Coronary artery (tissue), 2 donors: ENCODE results near the gene RHBDF2.

Experiments used
- DNase-seq: peaks from one replicate; pipeline ENCODE4 v3.0.0-alpha.2; 2017; ENCODE audit warnings: low spot score
- H3K27ac ChIP-seq, 2 donors: fragments of 200-600 bp; sonication (generic); one replicate each; pipeline ENCODE4 v1.5.1; 2016 to 2019
- H3K4me3 ChIP-seq: fragments of 200-600 bp; sonication (generic); 2 replicates; pipeline ENCODE4 v1.5.1; 2016; ENCODE audit warnings: mild to moderate bottlenecking, moderate library complexity
- TF ChIP-seq, protein P1 (sequence below): fragments of 200-600 bp; sonication (generic); IDR thresholded peaks from one replicate; pipeline ENCODE4 v1.5.1; 2019; ENCODE audit warnings: antibody characterized with exemption

RHBDF2 gene

DNA sequence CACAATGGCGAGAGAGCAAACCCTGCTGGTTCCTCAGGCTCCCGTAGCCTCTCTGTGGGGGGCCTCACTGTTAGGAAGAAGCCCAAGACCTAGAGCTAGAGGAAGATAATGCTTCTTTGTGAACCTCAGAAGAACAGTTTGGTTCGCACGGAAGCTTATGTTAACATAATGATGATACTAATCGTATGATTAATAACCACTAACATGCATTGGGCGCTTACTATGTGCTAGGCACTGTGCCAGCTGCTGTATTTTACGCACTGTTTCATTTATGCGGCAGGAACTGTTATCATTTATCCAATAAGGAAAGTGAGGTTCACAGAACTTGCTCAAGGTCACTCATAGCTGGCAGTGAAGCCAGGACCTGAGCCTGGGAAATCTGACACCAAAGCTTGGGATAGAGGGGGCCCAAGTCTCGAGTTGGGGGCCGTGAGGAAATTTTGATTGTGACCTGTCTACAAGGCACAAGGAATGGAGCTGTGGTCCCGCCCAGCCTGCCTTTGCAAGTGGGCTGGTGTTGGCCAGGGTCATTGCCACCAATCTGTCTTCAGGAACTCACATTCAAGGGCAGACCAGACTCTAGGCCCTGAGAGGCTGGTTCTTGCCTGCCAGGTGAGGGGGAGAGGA lies 45.4 kb upstream of the RHBDF2 start:
- Histone ChIP-seq H3K4me3 (no peak overlapping the region), H3K27ac (no peak overlapping the region)
- TF ChIP-seq, protein P1, sequence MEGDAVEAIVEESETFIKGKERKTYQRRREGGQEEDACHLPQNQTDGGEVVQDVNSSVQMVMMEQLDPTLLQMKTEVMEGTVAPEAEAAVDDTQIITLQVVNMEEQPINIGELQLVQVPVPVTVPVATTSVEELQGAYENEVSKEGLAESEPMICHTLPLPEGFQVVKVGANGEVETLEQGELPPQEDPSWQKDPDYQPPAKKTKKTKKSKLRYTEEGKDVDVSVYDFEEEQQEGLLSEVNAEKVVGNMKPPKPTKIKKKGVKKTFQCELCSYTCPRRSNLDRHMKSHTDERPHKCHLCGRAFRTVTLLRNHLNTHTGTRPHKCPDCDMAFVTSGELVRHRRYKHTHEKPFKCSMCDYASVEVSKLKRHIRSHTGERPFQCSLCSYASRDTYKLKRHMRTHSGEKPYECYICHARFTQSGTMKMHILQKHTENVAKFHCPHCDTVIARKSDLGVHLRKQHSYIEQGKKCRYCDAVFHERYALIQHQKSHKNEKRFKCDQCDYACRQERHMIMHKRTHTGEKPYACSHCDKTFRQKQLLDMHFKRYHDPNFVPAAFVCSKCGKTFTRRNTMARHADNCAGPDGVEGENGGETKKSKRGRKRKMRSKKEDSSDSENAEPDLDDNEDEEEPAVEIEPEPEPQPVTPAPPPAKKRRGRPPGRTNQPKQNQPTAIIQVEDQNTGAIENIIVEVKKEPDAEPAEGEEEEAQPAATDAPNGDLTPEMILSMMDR, result no peak
- no peak for DNase-seq

DNA sequence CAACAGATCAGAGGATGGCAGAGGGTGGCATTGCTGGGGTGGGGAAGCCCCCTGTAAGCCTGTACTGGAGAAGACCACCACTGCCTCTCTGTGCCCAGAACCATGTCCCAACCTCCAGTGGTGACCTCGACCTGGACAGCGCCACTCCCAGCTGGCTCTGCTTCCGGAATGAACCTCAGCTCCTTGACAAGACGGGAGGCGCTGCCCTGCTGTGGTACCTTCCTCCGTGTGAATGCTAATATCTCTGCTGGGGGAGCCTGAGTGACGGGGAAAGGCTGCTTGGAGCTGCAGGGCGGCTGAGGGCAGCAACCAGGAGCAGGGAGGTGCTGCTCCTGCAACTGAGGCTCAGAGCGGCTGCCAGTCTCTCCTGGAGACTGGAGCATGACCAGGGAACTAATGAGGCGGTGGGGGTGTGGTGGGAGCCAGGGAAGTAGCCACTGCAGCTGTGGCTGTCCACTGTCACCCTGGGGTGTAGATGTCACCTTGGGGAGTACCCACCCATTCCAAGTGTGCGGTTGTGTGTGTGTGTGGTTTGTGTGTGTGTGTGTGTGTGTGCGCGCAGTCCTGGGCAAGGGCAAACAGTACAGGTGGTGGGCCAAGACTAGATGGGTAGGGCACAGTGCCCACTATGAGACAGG lies 44.8 kb upstream of the RHBDF2 start:
- TF ChIP-seq, protein P1, result no peak
- Histone ChIP-seq H3K4me3 (no peak overlapping the region), H3K27ac (no peak overlapping the region)
- no peak for DNase-seq

DNA sequence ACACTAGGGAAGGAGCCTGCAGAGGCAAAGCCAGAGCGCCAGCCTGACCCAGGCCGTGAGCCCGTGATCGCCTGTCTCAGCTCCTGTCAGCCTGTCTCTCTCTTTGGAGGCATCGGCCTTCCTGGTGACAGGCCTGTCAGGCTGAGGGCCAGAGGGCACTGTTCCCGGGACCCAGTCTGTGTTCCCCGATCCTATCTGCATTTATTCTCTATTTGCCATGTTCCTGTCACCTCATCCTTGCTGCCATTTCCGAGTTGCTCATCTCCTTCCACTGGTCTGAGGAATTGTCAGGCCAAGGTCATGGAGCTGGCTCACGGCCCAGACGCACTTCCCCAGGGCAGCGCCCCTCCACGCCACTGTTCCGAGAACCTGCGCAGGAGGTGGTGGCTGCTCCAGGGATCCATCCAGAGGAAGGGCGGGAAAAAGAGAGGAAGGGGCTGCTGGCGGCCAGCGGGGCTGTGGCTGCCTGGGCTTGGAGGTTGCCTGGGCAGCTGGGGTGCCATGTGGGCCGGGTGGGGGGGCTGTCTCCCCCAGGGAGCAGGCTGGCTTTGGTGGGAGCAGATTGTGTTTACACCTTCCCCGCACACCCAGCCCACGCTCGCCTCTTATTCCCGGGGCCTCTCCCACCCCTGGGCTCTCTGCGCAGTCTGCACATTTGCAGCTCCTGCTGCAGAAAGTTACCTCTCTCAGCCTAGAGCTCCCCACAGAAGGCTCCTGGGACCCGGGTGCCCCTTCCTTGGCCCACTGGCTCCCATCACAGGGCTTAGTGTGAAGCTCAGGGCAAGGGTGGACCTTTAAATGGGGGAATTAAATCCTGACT lies 43.5 kb upstream of the RHBDF2 start:
- Histone ChIP-seq H3K4me3 (peak overlapping the region; percentile 1), H3K27ac (peak overlapping the region in 1 of 2 donors; percentile 52)
- TF ChIP-seq, protein P1, result no peak
- no peak for DNase-seq

DNA sequence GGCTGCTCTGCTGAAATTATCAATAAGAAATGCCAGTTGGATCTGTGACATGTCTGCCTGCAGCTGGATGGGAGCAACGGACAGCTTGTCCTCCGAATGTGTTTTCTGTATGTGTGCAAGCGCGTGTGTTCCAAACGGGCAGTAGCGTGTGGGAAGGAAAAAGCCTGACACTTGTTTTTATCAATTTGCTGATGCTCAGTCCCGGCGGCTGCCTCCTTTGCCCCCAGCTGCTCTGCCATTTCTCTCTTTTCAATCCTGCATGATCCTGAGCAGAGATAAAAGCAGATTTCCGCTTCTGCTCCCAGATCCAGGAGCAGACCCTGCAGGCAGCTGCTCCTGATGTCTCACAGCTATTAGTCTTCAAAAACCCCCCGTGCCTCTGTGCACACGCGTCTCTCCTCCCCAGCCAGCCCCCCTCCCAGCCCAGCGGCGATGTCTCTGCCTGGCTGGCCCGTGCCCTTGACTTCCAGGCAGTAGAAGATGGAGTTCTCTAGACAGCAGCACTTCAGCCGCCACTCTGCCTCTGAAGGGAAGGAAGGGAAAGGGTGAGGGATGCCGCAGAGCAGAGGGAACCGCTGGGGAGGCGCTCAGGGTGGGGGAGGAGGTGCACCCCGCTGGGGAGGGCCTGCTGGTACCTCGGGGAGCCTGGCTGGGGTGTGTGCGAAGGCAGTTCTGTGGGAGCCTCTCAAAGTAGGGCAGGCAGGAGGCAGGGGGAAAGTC lies 42.8 kb upstream of the RHBDF2 start:
- DNase-seq, result no peak
- H3K27ac ChIP-seq, result peak overlapping the region in 1 of 2 donors; percentile 52
- TF ChIP-seq, protein P1, result no peak
- peak overlapping the region; percentile 1 for H3K4me3 ChIP-seq

DNA sequence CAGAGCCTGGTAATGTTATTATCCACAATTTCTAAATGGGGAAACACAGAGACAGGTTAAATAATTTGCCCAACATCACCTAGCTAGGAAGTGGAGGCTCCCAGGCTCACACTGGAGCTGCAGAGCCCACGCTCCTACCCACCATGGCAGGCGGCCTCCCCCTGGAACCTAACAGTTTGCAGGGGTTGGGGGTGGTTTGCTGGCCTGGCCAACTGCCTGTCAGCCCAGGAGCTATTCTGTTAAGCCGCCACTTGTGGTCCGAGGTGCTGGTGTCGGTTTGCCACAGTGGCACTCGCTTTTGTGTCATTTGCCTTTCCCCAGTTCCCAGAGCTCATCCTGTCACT lies 42.2 kb upstream of the RHBDF2 start:
- peak overlapping the region in 1 of 2 donors; percentile 52 for H3K27ac ChIP-seq
- H3K4me3 ChIP-seq, result no peak overlapping the region
- DNase-seq, result no peak

DNA sequence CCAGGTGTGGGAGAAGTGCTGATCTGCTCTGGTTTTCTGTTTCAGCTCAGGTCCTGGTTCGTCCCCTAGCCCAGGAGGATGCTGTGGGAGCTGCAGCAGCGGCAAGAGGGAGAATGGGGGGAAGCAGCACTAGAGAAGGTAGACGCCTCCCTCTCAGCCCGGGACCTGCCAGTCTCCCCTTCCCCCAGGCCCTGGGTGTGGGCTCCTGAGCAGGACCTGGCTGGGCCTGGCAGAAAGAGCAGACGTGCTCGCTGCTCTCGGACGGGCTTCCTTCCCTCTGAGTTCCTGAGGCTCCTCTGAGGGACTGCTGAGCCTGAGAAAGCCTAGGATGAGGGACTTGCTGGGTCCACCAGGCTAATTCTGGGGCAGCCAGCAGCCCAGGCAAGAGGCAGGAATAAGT lies 41.8 kb upstream of the RHBDF2 start:
- Histone ChIP-seq H3K27ac (no peak overlapping the region), H3K4me3 (no peak overlapping the region)
- no peak for DNase-seq
- TF ChIP-seq, protein P1, result no peak

More for the DNA sequence above, 42.2 kb upstream of the RHBDF2 start:
- TF ChIP-seq, protein P1, result no peak
